CD4-positive, alpha-beta T cell treated with Interleukin-21 for 1 hour (primary cell): ENCODE data around the gene PTPRT.

Experiments used
- DNase-seq: peaks from one replicate; pipeline ENCODE4 v3.0.0-alpha.2; 2020

PTPRT gene

GRCh38 chr20:42432496-42433334, 757.0 kb downstream of the PTPRT start:
- DNase-seq = no peak

DNA sequence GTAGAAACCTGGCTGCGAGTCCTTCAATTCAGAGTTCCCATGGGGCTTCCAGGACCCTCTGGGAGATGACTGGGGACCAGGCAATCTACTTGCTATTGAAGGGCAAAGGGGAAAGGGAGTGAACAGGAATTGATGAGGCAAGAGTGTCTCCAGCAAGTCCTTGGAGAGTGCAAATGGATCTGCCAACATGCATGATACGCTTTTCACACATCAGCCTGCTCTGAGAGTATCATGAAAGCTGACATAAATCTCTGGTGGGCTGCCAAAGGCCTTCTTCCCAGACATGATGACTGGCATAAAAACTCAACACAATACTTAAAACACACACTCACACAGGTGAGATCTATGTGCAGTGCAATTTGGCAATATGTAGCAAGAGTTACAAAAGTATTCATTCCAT, 759.1 kb downstream of the PTPRT start:
- no peak for DNase-seq

GRCh38 chr20:42429761-42430458, 759.8 kb downstream of the PTPRT start:
- no peak for DNase-seq

DNA sequence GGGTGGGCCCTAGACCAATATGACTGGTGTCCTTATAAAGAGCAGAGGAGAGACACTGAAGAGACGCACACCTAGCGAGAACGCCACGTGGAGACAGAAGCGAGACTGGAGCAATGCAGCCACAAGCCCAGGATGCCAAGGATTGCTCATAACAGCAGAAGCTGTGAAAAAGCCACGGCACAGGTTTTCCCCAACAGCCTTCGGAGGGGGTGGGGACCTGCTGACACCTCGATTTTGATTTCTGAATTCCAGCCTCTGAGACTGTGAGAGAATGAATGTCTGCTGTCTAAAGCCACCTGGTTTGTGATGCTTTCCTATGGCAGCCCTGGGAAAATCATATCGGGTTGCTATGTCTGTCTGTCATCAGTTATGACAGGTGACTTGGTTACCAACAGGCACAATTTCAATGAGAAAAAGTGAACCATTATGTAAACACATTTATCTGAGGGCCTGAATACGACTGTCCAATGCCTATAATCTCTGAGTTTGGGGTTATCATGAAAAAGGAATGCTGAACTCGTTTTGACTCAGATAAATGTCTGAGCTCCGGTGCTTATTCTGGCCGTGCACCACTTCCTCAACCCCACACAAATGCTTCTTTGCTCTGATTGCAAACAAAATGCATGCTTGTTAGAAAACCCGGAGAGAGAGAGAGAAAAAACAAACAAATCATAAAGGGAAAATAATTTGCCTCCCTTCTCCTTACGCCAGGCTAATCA, 769.7 kb downstream of the PTPRT start:
- DNase-seq = no peak

DNA sequence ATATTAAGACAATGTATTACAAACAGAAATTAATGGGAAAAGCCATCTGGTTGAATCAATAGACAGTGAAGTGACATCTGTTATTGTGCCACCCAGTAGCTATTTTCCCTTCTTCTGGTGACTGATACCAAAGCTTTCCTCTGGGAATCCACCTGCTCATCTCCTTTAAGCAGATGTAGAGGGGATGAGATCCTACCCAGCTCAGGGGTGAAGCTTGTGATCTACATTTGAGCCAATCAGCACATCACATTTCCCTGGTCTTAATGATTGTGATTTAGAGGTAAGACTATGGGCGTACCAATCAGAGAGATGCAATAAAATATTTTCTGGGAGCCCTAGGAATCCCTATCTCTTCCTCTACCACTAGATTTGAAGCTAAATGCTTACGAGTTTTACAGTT, 782.9 kb downstream of the PTPRT start:
- DNase-seq = no peak

- DNase-seq = no peak
Observed at GRCh38 chr20:42402455-42402854, 787.3 kb downstream of the PTPRT start.

DNA sequence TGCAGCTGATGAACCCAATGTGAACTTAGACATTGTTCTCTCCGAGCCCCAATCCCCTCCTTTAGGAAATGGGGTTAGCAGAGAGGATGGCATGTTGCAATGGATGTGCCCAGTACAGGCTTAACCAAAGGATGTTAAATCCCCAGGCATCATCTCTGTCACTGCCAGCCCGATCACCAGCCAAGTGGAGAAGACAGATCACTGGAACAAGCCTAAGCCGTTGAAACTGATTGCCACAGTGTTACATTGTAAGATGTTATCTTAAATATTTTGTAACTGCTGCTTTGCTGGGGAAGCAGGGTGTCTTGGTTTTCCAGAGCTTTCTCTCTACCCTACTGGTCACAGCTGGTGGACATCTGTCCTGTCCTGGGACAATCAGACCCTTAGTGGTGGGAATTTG, 788.1 kb downstream of the PTPRT start:
- no peak for DNase-seq

DNA sequence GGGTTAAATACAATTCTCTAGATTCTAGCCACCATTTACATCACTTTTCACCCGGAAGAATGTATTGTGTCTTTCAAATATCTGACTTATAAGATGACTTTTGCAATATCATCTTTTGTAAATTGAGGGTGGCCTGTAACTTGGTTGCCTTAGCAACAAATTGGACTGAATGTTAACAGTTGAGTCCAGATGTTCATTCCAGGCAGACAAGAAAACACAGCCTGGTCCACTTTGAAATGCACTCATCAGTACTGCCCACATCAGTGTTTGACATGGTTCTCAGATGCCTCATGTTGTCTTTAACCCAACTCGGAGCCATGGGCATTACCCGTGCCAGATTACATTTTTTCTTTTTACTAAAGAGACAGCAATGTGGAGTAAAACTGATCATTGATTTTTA, 789.9 kb downstream of the PTPRT start:
- no peak for DNase-seq

DNA sequence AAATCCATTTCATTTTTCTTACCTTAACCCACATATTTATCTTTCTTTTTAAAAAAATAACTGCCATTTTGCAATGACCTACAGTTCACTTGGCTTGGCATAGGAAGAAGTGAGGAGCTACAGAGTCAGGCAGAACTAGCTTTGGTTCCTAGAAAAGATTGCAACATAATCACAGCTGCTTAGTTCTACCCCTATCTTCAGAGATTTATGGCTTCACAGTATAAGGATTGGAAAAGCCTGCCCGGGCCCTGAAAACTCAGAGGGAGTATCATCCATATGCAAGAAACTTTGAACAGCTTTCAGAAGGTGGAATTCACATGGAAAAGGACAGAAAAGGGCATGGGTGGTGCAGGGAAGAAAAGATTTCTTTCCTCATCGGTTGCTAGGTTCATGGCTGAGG, 797.3 kb downstream of the PTPRT start:
- no peak for DNase-seq

DNA sequence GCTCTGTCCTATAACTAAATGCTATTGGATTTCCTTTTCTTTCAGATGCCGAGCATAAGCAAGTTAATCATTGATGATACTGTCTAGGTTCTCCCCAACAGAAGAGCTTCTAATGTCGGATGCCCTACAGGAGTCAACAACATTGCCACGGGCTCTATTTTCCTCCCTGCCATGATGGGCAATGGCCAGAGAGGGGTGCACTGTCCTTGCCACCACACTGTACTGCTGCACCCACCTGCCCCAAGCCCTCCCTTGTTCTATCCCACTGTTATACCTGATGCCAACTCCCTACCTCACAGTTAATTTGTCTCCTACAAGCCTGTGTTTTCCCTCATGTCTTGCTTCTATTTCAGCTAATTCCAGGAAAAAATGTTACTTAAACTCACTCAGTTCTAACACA, 797.9 kb downstream of the PTPRT start:
- DNase-seq = no peak

DNA sequence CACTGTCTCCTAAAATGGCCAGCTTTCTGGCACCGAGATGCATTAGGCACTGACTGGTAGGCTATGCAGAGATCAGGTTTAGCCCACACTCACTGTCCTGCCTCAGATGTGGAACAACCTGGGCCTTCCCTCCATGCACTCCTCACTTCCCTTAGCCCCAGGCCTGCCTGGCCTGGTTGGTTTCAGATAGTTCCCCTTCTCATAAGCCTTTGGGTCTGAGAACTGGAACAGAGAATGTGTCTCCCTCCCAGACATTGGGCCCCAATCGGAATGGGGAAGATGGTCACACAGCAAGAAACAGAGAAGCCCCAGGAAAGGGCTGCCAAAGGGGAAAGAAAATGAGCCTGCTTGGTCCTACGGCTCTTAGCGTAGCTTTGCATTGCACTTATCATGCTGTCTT, 809.4 kb downstream of the PTPRT start:
- DNase-seq = no peak

DNA sequence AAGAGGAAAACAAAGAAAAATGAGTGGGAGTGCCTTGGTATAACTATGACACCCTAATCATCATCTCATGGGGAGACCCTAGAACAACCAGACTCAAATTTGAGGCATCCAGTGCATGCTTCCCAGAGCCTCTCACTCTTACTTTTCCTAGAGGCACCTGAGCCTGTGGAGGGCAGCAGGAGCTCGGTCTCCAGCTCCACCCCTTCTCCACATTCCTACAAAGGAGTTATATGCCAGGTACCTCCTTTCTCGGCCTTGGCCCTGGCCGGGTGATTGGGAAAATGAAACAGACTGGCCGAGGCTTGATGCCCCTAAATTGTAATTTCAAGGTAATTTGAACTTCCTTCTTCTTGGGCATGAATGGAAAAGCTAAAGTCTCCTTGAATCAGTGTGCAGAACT, 810.3 kb downstream of the PTPRT start:
- DNase-seq = no peak

- no peak for DNase-seq
Observed at GRCh38 chr20:42378826-42379225, 810.9 kb downstream of the PTPRT start.

DNA sequence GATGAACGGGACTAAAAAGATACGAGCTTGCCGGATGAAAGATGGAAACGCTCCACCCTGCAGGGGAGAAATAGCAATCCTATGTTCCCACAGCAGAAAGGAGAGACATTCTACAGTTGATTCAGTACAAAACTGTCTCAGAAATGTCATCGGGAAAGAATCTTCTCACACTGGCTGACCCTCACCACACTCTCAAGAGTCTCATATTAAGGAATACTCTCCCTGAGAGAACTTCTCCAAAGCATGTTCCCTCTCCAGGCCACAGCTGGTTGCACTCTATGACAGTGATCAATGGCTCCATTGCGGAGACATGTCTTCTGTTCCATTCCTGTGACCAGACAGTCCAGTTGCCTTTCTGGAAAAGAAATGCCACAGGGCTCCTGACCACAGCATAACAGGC, 813.6 kb downstream of the PTPRT start:
- DNase-seq = no peak

- DNase-seq = no peak
Observed at GRCh38 chr20:42373049-42373448, 816.7 kb downstream of the PTPRT start.

DNA sequence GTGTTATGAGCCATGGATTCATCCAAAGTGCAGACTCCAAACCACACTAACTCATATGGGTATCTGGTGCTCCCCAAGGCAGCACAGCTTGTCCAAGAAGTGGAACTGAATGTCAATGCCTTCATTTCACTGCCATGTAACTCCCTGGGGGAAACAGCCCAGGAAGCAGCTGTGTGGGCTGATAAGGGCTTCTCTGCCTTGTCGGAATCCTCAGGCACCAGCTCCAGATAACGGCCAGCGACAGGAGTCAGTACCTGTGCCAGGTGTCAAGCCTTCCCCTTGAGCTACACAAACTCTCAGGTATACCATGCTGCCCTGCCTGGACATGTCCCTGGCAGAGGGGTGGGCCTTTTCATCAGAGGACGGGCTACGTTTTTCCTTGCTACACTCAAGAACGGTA, 819.6 kb downstream of the PTPRT start:
- DNase-seq = no peak

GRCh38 chr20:42368910-42369309, 820.8 kb downstream of the PTPRT start:
- no peak for DNase-seq

- no peak for DNase-seq
Observed at GRCh38 chr20:42366626-42367025, 823.1 kb downstream of the PTPRT start.

DNA sequence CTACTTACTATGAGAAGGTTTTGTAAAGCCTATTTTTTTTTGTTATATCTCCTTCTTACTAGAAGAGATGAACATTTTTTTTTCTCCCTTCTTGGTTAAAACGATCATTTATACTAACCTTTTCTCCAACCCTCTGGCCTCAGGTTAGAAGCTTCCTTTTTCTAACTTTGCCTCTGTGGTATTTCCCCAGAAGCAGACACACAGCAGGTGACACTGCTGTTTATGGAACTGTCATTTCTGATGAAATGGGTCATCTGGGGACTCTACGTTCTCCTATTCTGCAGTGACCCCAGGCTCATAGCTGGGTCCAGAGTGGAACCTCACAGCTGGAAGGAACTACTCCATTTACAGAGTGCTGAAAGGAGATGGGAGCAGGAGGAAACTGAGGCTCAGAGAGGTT, 825.3 kb downstream of the PTPRT start:
- DNase-seq = no peak

GRCh38 chr20:42361402-42361970, 828.2 kb downstream of the PTPRT start:
- DNase-seq = no peak

- DNase-seq = no peak
Observed at GRCh38 chr20:42360621-42361020, 829.1 kb downstream of the PTPRT start.

DNA sequence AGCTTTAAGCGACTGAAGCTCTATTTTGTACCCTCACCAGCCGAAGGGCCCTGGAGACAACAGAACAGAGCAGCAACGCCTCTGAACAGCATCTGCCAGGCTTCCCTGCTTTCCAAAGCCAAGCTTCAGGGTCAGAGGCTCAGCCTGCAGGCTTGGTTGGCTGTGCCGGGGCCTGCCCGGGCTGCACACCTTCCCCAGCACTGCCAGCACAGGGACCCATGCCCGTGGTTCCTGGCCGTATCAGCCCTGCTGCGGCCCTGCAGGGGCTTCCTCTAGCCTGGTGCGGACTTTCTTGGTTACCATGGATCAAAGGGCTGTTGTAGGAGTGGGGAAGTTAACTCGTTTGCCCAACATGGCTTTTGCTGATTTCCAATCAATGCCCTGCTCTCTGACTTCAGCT, 830.1 kb downstream of the PTPRT start:
- no peak for DNase-seq

DNA sequence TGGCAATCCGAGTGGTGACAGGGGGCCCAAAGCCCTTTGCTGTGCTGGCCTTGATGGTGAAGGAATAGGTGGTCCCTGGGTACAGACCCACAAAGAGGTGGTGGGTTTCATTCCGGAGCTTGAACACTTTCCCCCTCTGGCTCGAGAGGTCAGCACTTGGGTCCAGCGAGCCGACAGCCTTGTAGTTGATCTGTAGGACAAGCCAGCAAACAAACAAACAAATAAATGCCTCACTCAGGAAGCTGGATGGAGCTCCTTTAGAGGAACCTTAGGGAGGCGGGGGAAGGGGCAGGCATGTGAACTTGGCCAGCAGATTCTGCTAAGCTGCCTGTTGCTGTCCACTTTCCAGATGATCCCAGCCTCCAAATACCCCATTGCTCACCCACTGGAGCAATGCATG, 837.6 kb downstream of the PTPRT start:
- DNase-seq = no peak

- DNase-seq = no peak
Observed at GRCh38 chr20:42350521-42350920, 839.2 kb downstream of the PTPRT start.
